GM12878 (cell line): Measurements from ENCODE around the gene FAF1.

Source experiments
- ATF3 ChIP-seq: IDR thresholded peaks from 2 replicates; pipeline ENCODE4 v1.6.1; 2011; ENCODE audit warnings: low read depth, mild to moderate bottlenecking, low read length, moderate library complexity, borderline replicate concordance; ENCODE audit errors: extremely low read depth
- CTCF ChIP-seq, 3 experiments: IDR thresholded peaks in 2 of 3; conservative IDR thresholded peaks in 1 of 3; 2 replicates each; pipeline ENCODE4 v1.5.1; 2011; ENCODE audit warnings: low read depth in 3 of 3, low read length in 3 of 3, mild to moderate bottlenecking in 3 of 3, control low read depth in 2 of 3, moderate library complexity in 2 of 3, inconsistent platforms in 1 of 3, mixed read lengths in 1 of 3; ENCODE audit not compliant: control insufficient read depth in 2 of 3, insufficient read depth in 1 of 3; ENCODE audit errors: extremely low read depth in 1 of 3
- FOXM1 ChIP-seq: IDR thresholded peaks from 2 replicates; pipeline ENCODE4 v1.6.1; 2012; ENCODE audit warnings: low read depth, mild to moderate bottlenecking, inconsistent platforms, low read length, moderate library complexity
- MAX ChIP-seq: IDR thresholded peaks from 2 replicates; pipeline ENCODE4 v1.6.1; 2012; ENCODE audit warnings: low read depth, low read length, improper control_type of control experiment
- NFYB ChIP-seq: IDR thresholded peaks from 2 replicates; pipeline ENCODE4 v1.6.1; 2011; ENCODE audit warnings: low read depth, mild to moderate bottlenecking, low read length, improper control_type of control experiment, moderate library complexity; ENCODE audit not compliant: insufficient read depth
- POLR2A ChIP-seq: IDR thresholded peaks from 2 replicates; pipeline ENCODE4 v1.6.1; 2011; ENCODE audit warnings: low read depth, mild to moderate bottlenecking, low read length
- TARDBP ChIP-seq: IDR thresholded peaks from 2 replicates; pipeline ENCODE4 v1.6.1; 2016; ENCODE audit warnings: borderline replicate concordance

- no peak for TF ChIP-seq CTCF (IDR thresholded peaks at IDR 0.05 in 2 of 3, conservative IDR thresholded peaks at IDR 0.05 in 1 of 3; ENCODE audit: control insufficient read depth in 2 of 3, extremely low read depth in 1 of 3, insufficient read depth in 1 of 3, low read depth in 3 of 3, low read length in 3 of 3)
- no peak for TF ChIP-seq NFYB
- no peak for TF ChIP-seq POLR2A
- no peak for TF ChIP-seq MAX
- TF ChIP-seq ATF3 = no peak
- TF ChIP-seq FOXM1 = no peak
- TF ChIP-seq TARDBP = no peak
Observed at GRCh38 chr1:50473513-50473912, 486.6 kb downstream of the FAF1 start.
